Prostate gland (tissue), 2 donors: ENCODE measurements around the gene MAP6. TPM values are rescaled to one million over a fixed set of nuclear protein-coding genes. Genes with fewer than 3 reads are reported as not detected.

Experiments used
- DNase-seq: peaks from one replicate; pipeline ENCODE4 v3.0.0-alpha.2; 2019; ENCODE audit warnings: low spot score
- H3K27ac ChIP-seq, 2 donors: fragments of 200-600 bp; sonication (generic); 2 replicates each; pipeline ENCODE4 v1.5.1; 2017 to 2019
- H3K27me3 ChIP-seq: fragments of 200-600 bp; sonication (generic); replicated peaks from 2 replicates; pipeline ENCODE4 v1.5.1; 2019; ENCODE audit not compliant: insufficient read depth
- H3K36me3 ChIP-seq, 2 donors: fragments of 200-600 bp; sonication (generic); 1 replicate in 1 of 2; 2 replicates in 1 of 2; pipeline versions ENCODE4 v1.5.1 to v1.8.1; 2017 to 2019
- H3K4me1 ChIP-seq: fragments of 200-600 bp; sonication (generic); replicated peaks from 2 replicates; pipeline ENCODE4 v1.5.1; 2019
- H3K4me3 ChIP-seq, 2 donors: fragments of 200-600 bp; sonication (generic); 2 replicates each; pipeline ENCODE4 v1.5.1; 2017 to 2019
- H3K9me3 ChIP-seq: fragments of 200-600 bp; sonication (generic); 2 replicates; pipeline ENCODE4 v1.5.1; 2017
- POLR2A ChIP-seq: fragments of 450-650 bp; IDR thresholded peaks from one replicate; pipeline ENCODE4 v1.6.1; 2016; ENCODE audit warnings: antibody characterized with exemption, mild to moderate bottlenecking
- POLR2AphosphoS5 ChIP-seq: sonication (generic); formaldehyde crosslinking; IDR thresholded peaks from one replicate; pipeline ENCODE4 v1.6.1; 2017; ENCODE audit warnings: antibody characterized with exemption
- WGBS: methylation state at CpG from one replicate; pipeline ENCODE4 v1.1.5; 2018; 5-methylcytosine and 5-hydroxymethylcytosine counted together
- intact Hi-C: fragments of 100-400 bp; cut with DNase I; formaldehyde crosslinking; loops from one replicate; pipeline ENCODE4 v1.14.2; 2022
- total RNA-seq, 2 donors: library from RNA; depleted of rRNA; stranded (reverse); fragments of >200 nt; gene quantifications; one replicate each; pipeline ENCODE4 v1.1.0, GENCODE V29; 2016
- TF ChIP-seq, protein P1 (sequence below), 4 experiments: fragments of 200-600 bp in 2 of 4; fragments of 450-650 bp in 2 of 4; sonication (generic) in 2 of 4; IDR thresholded peaks; 1 replicate in 3 of 4; 2 replicates in 1 of 4; pipeline ENCODE4 v1.5.1; 2016 to 2019; ENCODE audit warnings: antibody characterized with exemption in 4 of 4, mild to moderate bottlenecking in 2 of 4, moderate library complexity in 2 of 4

Gene MAP6
- total RNA-seq, 2 donors from 2014 or later = 15.8 to 21.5 TPM

GRCh38 chr11:75656044-75656727 lies 12.7 kb downstream of the MAP6 start:
- no peak for DNase-seq
- Histone ChIP-seq H3K4me1 (no peaks in the 10 kb centered on the region), H3K4me3 (no peak overlapping the region), H3K27ac (no peak overlapping the region), H3K36me3 (no peaks in the 10 kb centered on the region), H3K27me3 (no peaks in the 10 kb centered on the region), H3K9me3 (no peaks in the 10 kb centered on the region)
- intact Hi-C loops = no loop called here
- TF ChIP-seq POLR2AphosphoS5 (no peak), POLR2A (no peak)
- TF ChIP-seq, protein P1, sequence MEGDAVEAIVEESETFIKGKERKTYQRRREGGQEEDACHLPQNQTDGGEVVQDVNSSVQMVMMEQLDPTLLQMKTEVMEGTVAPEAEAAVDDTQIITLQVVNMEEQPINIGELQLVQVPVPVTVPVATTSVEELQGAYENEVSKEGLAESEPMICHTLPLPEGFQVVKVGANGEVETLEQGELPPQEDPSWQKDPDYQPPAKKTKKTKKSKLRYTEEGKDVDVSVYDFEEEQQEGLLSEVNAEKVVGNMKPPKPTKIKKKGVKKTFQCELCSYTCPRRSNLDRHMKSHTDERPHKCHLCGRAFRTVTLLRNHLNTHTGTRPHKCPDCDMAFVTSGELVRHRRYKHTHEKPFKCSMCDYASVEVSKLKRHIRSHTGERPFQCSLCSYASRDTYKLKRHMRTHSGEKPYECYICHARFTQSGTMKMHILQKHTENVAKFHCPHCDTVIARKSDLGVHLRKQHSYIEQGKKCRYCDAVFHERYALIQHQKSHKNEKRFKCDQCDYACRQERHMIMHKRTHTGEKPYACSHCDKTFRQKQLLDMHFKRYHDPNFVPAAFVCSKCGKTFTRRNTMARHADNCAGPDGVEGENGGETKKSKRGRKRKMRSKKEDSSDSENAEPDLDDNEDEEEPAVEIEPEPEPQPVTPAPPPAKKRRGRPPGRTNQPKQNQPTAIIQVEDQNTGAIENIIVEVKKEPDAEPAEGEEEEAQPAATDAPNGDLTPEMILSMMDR (IDR thresholded peaks at IDR 0.05) = no peak
- 66% methylated on average over 6 of the region's 6 CpGs for WGBS

DNA sequence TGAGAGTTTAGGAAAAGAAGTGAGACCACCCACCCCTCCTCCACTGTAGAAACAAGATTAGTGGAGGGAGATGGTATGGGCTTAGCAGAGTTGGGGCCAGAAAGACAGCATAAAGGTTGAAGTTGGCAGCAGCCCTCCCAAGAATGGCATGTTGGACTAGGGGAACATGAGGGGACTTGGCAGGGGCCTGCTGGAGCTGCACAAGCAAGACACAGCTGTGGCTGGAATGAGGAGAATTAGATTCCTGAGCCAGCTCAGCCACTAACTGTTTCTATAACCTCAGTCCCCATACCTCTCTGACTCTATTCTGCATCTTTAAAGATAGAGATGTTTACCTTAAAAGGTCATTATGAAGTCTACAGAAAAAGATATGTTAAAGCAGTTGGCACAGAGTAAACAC lies 13.2 kb downstream of the MAP6 start:
- TF ChIP-seq, protein P1 (IDR thresholded peaks at IDR 0.05) = no peak
- no peak for TF ChIP-seq POLR2AphosphoS5
- no peak for TF ChIP-seq POLR2A
- H3K4me3 ChIP-seq = no peak overlapping the region

DNA sequence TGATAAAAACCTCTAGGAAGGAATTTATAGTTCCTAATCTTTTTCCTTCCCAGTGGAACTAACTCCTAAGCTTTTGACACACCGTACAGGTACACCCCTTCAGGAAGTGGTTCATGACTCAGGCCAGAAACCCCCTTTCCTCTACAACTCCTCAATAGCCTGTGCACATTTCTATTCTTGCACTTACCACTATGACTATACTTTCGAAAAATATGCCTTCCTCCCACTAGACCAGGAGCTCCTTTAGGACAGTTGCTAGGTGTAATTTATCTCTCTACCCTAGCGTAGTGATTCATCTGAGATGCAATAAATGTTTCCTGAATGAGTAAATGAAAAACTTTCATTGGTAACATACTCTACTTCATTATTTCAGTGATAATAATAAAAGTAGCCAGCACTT lies 14.5 kb downstream of the MAP6 start:
- 75% methylated on average over 3 of the region's 3 CpGs for WGBS
- intact Hi-C loops = no loop called here
- no peak overlapping the region for H3K4me3 ChIP-seq
- no peaks in the 10 kb centered on the region for H3K4me1 ChIP-seq
- H3K9me3 ChIP-seq = no peaks in the 10 kb centered on the region
- no peaks in the 10 kb centered on the region for H3K36me3 ChIP-seq
- TF ChIP-seq POLR2A (no peak), POLR2AphosphoS5 (no peak)
- TF ChIP-seq, protein P1 (IDR thresholded peaks at IDR 0.05) = no peak
- DNase-seq = no peak
- no peak overlapping the region for H3K27ac ChIP-seq
- no peaks in the 10 kb centered on the region for H3K27me3 ChIP-seq

More for the DNA sequence above, 13.2 kb downstream of the MAP6 start:
- Histone ChIP-seq H3K9me3 (no peaks in the 10 kb centered on the region), H3K27ac (no peak overlapping the region), H3K27me3 (no peaks in the 10 kb centered on the region), H3K4me1 (no peaks in the 10 kb centered on the region), H3K36me3 (no peaks in the 10 kb centered on the region)
- intact Hi-C loops = no loop called here
- DNase-seq = no peak

DNA sequence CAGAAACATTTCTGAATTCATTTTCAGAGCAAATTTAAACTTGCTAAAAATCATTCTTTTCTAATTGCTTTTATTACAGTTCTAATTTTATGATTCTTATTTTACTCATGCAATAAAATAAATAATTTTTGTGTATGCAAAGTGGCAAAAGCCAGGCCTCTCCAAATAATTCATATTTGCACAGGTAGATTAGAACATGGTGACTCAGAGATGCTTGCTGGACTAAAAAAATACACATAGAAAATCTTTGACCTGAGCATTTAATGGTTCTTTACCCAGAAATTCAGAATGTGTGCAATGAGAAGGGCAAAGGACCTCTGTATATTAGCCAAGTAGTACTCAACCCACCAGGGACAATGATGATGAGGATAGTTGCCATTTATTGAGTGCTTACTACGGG lies 15.3 kb downstream of the MAP6 start:
- no peak for DNase-seq
- Histone ChIP-seq H3K4me3 (no peak overlapping the region), H3K9me3 (no peaks in the 10 kb centered on the region), H3K27ac (no peak overlapping the region), H3K4me1 (no peaks in the 10 kb centered on the region), H3K27me3 (no peaks in the 10 kb centered on the region), H3K36me3 (no peaks in the 10 kb centered on the region)
- intact Hi-C loops = no loop called here
- no peak for TF ChIP-seq POLR2A
- TF ChIP-seq, protein P1 (IDR thresholded peaks at IDR 0.05) = no peak
- no peak for TF ChIP-seq POLR2AphosphoS5
- WGBS = 100% methylated on average over 1 of the region's 1 CpG

DNA sequence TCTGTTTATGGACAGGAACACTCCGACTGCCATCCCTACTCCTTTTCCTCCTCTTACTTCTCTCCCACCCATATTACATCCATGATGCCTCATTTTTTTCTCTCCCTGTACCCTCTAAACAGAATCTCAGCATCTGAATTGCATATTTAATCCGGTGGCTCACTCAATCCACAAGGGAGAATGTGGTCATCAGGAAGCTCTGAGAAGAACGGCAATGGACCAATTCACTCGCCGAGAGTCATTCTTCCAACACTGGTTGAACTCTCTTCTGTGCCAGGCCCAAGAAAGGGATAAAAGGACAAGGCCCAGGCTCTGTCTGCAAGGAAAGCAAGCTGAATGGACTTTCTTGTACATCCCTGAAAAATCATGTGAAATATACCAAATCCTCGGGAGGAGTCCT lies 15.9 kb downstream of the MAP6 start:
- TF ChIP-seq, protein P1 (IDR thresholded peaks at IDR 0.05) = no peak
- no peak for TF ChIP-seq POLR2A
- TF ChIP-seq POLR2AphosphoS5 = no peak
- H3K27ac ChIP-seq = no peak overlapping the region
- DNase-seq = no peak
- no peaks in the 10 kb centered on the region for H3K27me3 ChIP-seq
- WGBS = 91% methylated on average over 6 of the region's 6 CpGs
- H3K4me3 ChIP-seq = no peak overlapping the region
- H3K9me3 ChIP-seq = no peaks in the 10 kb centered on the region
- intact Hi-C loops = no loop called here
- no peaks in the 10 kb centered on the region for H3K36me3 ChIP-seq
- H3K4me1 ChIP-seq = no peaks in the 10 kb centered on the region
